Peyer's patch (tissue), 4 donors: ENCODE results near the gene MAP3K9. TPM values are rescaled to one million over a fixed set of nuclear protein-coding genes. Genes with fewer than 3 reads are reported as not detected.

Experiments
- DNase-seq, 3 donors: peaks; one replicate each; pipeline ENCODE4 v3.0.0-alpha.2; 2017 to 2019
- H3K27ac ChIP-seq, 4 donors: fragments of 200-600 bp; sonication (generic); one replicate each; pipeline ENCODE4 v1.5.1; 2016 to 2019
- H3K27me3 ChIP-seq, 2 donors: fragments of 200-600 bp; sonication (generic); one replicate each; pipeline ENCODE4 v1.5.1; 2019
- H3K36me3 ChIP-seq, 3 donors: fragments of 200-600 bp; sonication (generic); one replicate each; pipeline ENCODE4 v1.5.1; 2016 to 2019
- H3K4me1 ChIP-seq, 4 donors: fragments of 200-600 bp; sonication (generic); one replicate each; pipeline ENCODE4 v1.5.1; 2016 to 2019
- H3K4me3 ChIP-seq, 4 donors: fragments of 200-600 bp; sonication (generic); 1 replicate in 3 of 4; 2 replicates in 1 of 4; pipeline ENCODE4 v1.5.1; 2016 to 2019; ENCODE audit warnings: mild to moderate bottlenecking in 1 of 4
- H3K9me3 ChIP-seq, 4 donors: fragments of 200-600 bp; sonication (generic); one replicate each; pipeline ENCODE4 v1.5.1; 2016 to 2019; ENCODE audit warnings: mild to moderate bottlenecking in 1 of 4
- POLR2A ChIP-seq, 2 donors: fragments of 450-650 bp; IDR thresholded peaks; one replicate each; pipeline ENCODE4 v1.5.1; 2017; ENCODE audit warnings: antibody characterized with exemption in 2 of 2, mild to moderate bottlenecking in 2 of 2, moderate library complexity in 2 of 2
- total RNA-seq, 4 donors: library from RNA; depleted of rRNA; stranded (reverse); fragments of >200 nt; gene quantifications; one replicate each; pipeline ENCODE4 v1.1.0, GENCODE V29; 2016
- TF ChIP-seq, protein P1 (sequence below), 6 experiments: fragments of 450-650 bp in 4 of 6; fragments of 200-600 bp in 2 of 6; sonication (generic) in 1 of 6; IDR thresholded peaks; one replicate each; pipeline ENCODE4 v1.5.1; 2017 to 2019; ENCODE audit warnings: antibody characterized with exemption in 6 of 6, mild to moderate bottlenecking in 3 of 6, moderate library complexity in 1 of 6

The MAP3K9 gene
- total RNA-seq, 4 donors from 2014 or later: 8.6 to 14.0 (median 12.0) TPM

DNA sequence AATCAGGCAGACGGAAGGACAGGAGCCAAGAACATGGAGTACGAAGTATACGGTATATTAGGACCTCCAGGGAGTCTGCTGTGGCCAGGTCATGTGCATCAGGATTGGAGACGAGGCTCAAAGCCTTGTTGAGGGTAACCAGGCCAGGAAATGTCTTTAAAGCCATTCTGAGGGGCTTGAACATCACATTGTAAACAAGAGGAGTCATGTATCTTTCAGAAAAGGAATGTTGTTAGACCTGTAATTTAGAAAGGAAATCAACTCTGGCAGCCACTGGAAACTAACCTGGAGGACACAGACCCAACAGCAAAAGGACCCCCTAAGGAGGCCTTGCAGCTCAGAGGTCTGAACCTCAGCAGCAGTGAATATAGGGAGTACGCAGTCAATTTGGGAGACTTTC, 7.5 kb downstream of the MAP3K9 start:
- no peaks in the 10 kb centered on the region for H3K36me3 ChIP-seq

DNA sequence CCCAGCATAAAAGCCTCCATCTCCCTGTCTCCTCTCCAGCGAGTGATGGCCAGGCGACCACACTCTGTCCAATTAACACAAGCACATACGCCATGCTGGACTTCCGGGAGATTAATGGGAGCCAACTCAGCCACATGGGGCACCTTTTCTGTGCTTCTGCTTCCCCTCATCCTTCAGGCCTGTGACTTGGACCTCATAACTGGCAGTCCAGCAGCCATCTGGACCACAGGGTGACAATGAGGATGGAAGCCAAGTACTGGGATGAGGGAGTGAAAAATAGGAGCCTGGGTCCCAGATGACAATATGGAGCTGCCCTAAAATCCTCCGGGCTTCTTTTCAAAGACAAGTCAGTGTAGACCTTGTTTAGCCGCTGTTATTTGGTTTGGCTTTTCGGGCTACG, 12.8 kb downstream of the MAP3K9 start:
- H3K27me3 ChIP-seq: no peaks in the 10 kb centered on the region
- no peak overlapping the region for H3K27ac ChIP-seq
- no peaks in the 10 kb centered on the region for H3K4me1 ChIP-seq
- no peak for TF ChIP-seq POLR2A (IDR thresholded peaks at IDR 0.05)
- TF ChIP-seq, protein P1, sequence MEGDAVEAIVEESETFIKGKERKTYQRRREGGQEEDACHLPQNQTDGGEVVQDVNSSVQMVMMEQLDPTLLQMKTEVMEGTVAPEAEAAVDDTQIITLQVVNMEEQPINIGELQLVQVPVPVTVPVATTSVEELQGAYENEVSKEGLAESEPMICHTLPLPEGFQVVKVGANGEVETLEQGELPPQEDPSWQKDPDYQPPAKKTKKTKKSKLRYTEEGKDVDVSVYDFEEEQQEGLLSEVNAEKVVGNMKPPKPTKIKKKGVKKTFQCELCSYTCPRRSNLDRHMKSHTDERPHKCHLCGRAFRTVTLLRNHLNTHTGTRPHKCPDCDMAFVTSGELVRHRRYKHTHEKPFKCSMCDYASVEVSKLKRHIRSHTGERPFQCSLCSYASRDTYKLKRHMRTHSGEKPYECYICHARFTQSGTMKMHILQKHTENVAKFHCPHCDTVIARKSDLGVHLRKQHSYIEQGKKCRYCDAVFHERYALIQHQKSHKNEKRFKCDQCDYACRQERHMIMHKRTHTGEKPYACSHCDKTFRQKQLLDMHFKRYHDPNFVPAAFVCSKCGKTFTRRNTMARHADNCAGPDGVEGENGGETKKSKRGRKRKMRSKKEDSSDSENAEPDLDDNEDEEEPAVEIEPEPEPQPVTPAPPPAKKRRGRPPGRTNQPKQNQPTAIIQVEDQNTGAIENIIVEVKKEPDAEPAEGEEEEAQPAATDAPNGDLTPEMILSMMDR (IDR thresholded peaks at IDR 0.05): no peak
- H3K4me3 ChIP-seq: no peak overlapping the region
- no peak for DNase-seq
- no peaks in the 10 kb centered on the region for H3K36me3 ChIP-seq
- no peaks in the 10 kb centered on the region for H3K9me3 ChIP-seq

More for the DNA sequence above, 7.5 kb downstream of the MAP3K9 start:
- no peaks in the 10 kb centered on the region for H3K4me1 ChIP-seq
- no peak for TF ChIP-seq POLR2A (IDR thresholded peaks at IDR 0.05)
- TF ChIP-seq, protein P1 (IDR thresholded peaks at IDR 0.05): no peak
- DNase-seq: no peak
- no peaks in the 10 kb centered on the region for H3K27me3 ChIP-seq
- no peaks in the 10 kb centered on the region for H3K9me3 ChIP-seq
- no peak overlapping the region for H3K27ac ChIP-seq
- no peak overlapping the region for H3K4me3 ChIP-seq

DNA sequence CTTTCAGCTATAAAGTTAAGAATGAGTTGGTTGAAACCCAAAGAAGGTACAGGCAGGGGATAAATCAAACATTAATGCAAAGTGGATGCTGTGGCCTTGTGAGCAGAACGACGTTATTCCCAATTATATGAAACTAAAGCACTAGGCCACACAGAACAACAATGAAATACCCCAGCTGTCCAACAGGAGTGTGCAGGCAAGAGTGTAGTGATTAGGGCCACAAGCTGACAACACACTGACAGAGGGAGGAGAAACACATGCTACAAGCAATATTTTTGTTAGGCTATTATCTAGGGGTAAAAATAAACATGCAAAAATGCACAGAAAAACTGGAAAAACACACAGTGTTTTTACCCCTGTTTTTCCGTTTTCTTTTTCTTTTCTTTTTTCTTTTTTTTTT, 15.0 kb downstream of the MAP3K9 start:
- H3K4me3 ChIP-seq: no peak overlapping the region
- H3K4me1 ChIP-seq: no peaks in the 10 kb centered on the region
- H3K27ac ChIP-seq: no peak overlapping the region
- H3K36me3 ChIP-seq: no peaks in the 10 kb centered on the region
- no peaks in the 10 kb centered on the region for H3K9me3 ChIP-seq
- no peaks in the 10 kb centered on the region for H3K27me3 ChIP-seq
- no peak for DNase-seq
- no peak for TF ChIP-seq POLR2A (IDR thresholded peaks at IDR 0.05)
- TF ChIP-seq, protein P1 (IDR thresholded peaks at IDR 0.05): no peak

DNA sequence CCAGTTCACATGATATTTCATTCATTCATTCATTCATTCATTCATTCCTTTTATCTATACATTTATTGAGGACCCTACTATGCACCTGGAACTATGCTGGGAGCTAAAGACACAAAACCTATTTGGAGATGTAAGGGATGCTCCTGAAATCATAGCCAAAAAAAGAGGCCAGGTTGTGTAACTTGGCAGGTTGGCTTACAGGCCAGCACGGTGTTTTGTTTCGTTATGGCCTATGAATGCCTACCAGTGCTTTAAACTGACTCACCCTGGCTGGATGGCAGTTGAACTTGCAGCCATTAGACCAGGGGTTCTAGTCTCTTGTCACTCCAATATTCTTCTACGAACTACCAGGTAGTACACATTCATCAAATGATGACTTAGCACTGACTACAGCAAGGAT, 15.7 kb downstream of the MAP3K9 start:
- Histone ChIP-seq H3K27me3 (no peaks in the 10 kb centered on the region), H3K27ac (no peak overlapping the region), H3K4me3 (no peak overlapping the region), H3K4me1 (no peaks in the 10 kb centered on the region), H3K36me3 (no peaks in the 10 kb centered on the region), H3K9me3 (no peaks in the 10 kb centered on the region)
- DNase-seq: no peak
- no peak for TF ChIP-seq POLR2A (IDR thresholded peaks at IDR 0.05)
- TF ChIP-seq, protein P1 (IDR thresholded peaks at IDR 0.05): no peak

DNA sequence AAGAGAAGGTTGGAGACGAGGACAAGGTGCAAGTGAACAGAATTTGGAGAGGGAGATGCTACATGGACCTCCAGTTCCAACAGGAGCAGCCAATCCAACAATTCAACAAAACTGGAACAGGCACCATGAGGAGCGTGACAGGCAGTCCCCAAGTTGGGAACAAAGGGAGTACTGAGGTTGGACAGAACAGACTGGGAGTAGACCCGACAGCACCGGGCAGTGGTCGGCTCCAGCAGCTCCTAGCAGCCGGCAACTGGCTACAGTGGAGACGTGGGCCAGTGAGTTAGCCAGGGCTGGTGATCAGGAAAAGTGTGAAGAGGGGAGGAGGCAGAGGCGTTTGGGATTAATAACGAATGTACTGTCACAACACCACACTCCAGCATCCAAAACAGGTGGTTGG, 16.4 kb downstream of the MAP3K9 start:
- H3K27me3 ChIP-seq: no peaks in the 10 kb centered on the region

More for the DNA sequence above, 16.4 kb downstream of the MAP3K9 start:
- Histone ChIP-seq H3K27ac (no peak overlapping the region), H3K4me1 (no peaks in the 10 kb centered on the region), H3K4me3 (no peak overlapping the region), H3K9me3 (no peaks in the 10 kb centered on the region), H3K36me3 (no peaks in the 10 kb centered on the region)
- no peak for DNase-seq
- TF ChIP-seq, protein P1 (IDR thresholded peaks at IDR 0.05): no peak
- TF ChIP-seq POLR2A (IDR thresholded peaks at IDR 0.05): no peak
